Ishikawa (cell line): Measurements from ENCODE around the gene DCHS2.

ENCODE experiments used
- CEBPB ChIP-seq: IDR thresholded peaks from 2 replicates; pipeline ENCODE4 v1.6.1; 2012
- CREB1 ChIP-seq: IDR thresholded peaks from 2 replicates; pipeline ENCODE4 v1.6.1; 2012; ENCODE audit warnings: low read depth
- EGR1 ChIP-seq: IDR thresholded peaks from 2 replicates; pipeline ENCODE4 v1.6.1; 2012
- EP300 ChIP-seq: IDR thresholded peaks from 2 replicates; pipeline ENCODE4 v1.6.1; 2012; ENCODE audit warnings: borderline replicate concordance
- RAD21 ChIP-seq: IDR thresholded peaks from 2 replicates; pipeline ENCODE4 v1.6.1; 2012; ENCODE audit warnings: low read depth
- TAF1 ChIP-seq: IDR thresholded peaks from 2 replicates; pipeline ENCODE4 v1.6.1; 2012; ENCODE audit warnings: low read depth, mild to moderate bottlenecking
- TEAD4 ChIP-seq: IDR thresholded peaks from 2 replicates; pipeline ENCODE4 v1.6.1; 2012
- YY1 ChIP-seq: IDR thresholded peaks from 2 replicates; pipeline ENCODE4 v1.6.1; 2012; ENCODE audit warnings: low read depth
- ZBTB7A ChIP-seq: IDR thresholded peaks from 2 replicates; pipeline ENCODE4 v1.6.1; 2012; ENCODE audit warnings: low read depth
- TF ChIP-seq, protein P1 (sequence below): IDR thresholded peaks from 2 replicates; pipeline ENCODE4 v1.6.1; 2012
- TF ChIP-seq, protein P2 (sequence below): IDR thresholded peaks from 2 replicates; pipeline ENCODE4 v1.6.1; 2012

DNA sequence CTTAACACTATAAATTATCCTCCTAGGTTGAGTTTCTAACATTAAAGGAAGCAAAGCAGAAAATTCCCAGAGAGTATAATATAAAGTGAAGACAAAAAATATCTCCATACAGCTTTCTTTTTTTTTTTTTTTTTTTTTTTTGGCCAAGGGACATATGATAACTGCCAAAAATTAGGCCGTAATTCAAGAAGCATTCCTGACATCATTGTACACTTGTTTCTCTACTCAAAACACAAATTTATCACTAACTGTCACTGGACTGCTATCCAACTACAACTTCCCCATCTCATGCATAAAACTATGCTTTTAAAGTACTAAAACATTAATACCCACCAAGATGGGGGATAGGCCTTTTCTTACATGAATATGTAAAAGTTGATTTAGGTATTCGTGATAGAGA is 77.2 kb downstream of the DCHS2 start:
- TF ChIP-seq EGR1: no peak
- TF ChIP-seq CEBPB: no peak
- no peak for TF ChIP-seq YY1
- TF ChIP-seq ZBTB7A: no peak
- TF ChIP-seq RAD21: no peak
- TF ChIP-seq TEAD4: no peak
- no peak for TF ChIP-seq TAF1
- TF ChIP-seq, protein P1, sequence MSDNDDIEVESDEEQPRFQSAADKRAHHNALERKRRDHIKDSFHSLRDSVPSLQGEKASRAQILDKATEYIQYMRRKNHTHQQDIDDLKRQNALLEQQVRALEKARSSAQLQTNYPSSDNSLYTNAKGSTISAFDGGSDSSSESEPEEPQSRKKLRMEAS: no peak
- TF ChIP-seq, protein P2, sequence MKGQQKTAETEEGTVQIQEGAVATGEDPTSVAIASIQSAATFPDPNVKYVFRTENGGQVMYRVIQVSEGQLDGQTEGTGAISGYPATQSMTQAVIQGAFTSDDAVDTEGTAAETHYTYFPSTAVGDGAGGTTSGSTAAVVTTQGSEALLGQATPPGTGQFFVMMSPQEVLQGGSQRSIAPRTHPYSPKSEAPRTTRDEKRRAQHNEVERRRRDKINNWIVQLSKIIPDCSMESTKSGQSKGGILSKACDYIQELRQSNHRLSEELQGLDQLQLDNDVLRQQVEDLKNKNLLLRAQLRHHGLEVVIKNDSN: no peak
- no peak for TF ChIP-seq EP300
- TF ChIP-seq CREB1: no peak
